IPS-20b (cell line): ENCODE results near the gene LIME1.
"Not testable (repeated sequence)": the region's sequence is repeated elsewhere in the genome, so short reads cannot be mapped to it uniquely, and the experiment has no call there.

Experiments
- H3K27ac ChIP-seq: one replicate; pipeline ENCODE4 v1.5.1; 2013; ENCODE audit warnings: low read length
- H3K27me3 ChIP-seq: 2 replicates; pipeline ENCODE4 v1.6.1; 2013; ENCODE audit warnings: mild to moderate bottlenecking, low read length, inconsistent platforms; ENCODE audit not compliant: insufficient read depth
- H3K36me3 ChIP-seq: 2 replicates; pipeline ENCODE4 v1.6.1; 2013; ENCODE audit warnings: low read depth, mild to moderate bottlenecking, inconsistent platforms, low read length, moderate library complexity; ENCODE audit not compliant: insufficient read depth
- H3K4me1 ChIP-seq: 2 replicates; pipeline ENCODE4 v1.6.1; 2013; ENCODE audit warnings: mild to moderate bottlenecking, control low read depth, inconsistent platforms, low read length, moderate library complexity; ENCODE audit not compliant: insufficient read depth
- H3K4me3 ChIP-seq: 2 replicates; pipeline ENCODE4 v1.5.1; 2013; ENCODE audit warnings: mild to moderate bottlenecking, low read length, inconsistent platforms
- H3K9ac ChIP-seq: 2 replicates; pipeline ENCODE4 v1.6.1; 2013; ENCODE audit warnings: low read depth, mild to moderate bottlenecking, inconsistent platforms, low read length, moderate library complexity
- H3K9me3 ChIP-seq: 2 replicates; pipeline ENCODE4 v1.6.1; 2013; ENCODE audit warnings: mild to moderate bottlenecking, low read depth, low read length, inconsistent platforms; ENCODE audit not compliant: insufficient read depth

The LIME1 gene

DNA sequence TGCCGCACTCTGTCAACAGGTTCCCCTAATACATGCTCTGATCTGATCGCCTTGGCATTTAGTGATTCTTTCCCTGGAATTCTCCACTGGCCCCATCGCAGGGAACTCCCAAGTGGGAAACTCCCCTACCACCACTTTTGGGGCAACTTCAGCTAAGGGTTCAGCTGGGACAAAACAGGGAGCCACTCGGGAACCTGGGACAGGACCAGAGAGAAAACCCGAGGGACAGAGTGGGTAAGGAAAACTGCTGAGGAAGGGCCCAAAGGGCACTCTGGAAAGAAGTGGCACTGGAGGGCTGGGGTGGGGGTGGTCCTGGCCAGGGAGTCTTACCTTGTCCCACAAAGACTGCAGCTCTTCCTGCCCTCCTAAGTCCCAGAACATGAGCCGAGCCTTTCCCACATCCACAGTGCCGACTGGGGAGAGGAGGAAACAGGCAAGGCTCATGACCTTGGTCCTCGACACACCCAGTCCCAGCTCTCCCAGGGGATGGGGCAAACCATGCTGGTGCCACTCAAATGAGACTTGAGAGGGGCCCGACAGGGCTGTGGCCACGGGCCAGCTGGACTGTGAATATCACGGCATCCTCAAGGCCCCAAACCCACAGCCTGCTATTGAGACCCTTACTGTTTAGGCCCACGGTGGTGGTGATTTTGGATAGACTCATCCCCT, 30.3 kb upstream of the LIME1 start:
- Histone ChIP-seq H3K9ac (no peak overlapping the region), H3K36me3 (peaks cover 44% of the 10 kb centered on the region), H3K4me1 (peaks cover 4% of the 10 kb centered on the region; the same call in 1 of the 2 replicates), H3K27ac (no peak overlapping the region), H3K27me3 (no peaks in the 10 kb centered on the region), H3K4me3 (peak overlapping the region; percentile 84), H3K9me3 (no peaks in the 10 kb centered on the region)

DNA sequence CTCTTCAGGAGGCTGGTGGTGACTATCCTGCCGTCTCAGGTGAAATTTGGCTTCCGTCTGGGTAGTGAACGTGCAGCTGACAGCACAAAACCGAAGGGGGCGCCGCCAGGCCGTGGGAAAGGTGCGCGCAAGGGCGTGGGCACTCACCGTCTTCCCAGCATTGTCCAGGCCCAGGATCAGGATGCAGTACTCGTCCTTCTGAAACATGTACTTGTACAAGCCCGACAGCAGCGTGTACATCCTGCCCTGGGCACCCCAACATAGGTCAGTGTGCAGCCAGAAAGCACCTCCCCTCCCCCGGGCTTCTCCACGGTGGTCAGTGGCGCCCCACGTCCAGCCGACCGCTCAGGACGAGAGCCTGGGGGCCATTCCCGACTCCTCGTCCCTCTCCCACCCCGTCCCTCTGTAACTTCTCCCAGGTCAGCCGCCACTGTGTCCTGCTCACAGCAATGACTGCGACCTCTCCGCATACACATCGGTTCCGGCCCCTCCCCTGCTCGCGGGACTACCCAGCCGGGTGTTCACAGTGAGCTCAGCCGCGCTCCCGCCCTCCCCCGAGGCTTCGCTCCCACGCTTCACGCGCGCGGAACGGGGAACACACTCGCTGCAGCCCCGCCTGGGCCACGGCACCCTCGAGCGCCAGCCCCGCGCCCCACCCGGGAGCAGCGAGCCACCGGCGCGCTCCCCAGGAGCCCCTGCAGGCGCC, 29.5 kb upstream of the LIME1 start:
- Histone ChIP-seq H3K36me3 (peaks cover 52% of the 10 kb centered on the region), H3K4me1 (peaks cover 4% of the 10 kb centered on the region; the same call in 1 of the 2 replicates), H3K9ac (peak overlapping the region; percentile 76; the same call in 1 of the 2 replicates), H3K4me3 (peak overlapping the region; percentile 84), H3K9me3 (no peaks in the 10 kb centered on the region), H3K27ac (no peak overlapping the region), H3K27me3 (no peaks in the 10 kb centered on the region)

DNA sequence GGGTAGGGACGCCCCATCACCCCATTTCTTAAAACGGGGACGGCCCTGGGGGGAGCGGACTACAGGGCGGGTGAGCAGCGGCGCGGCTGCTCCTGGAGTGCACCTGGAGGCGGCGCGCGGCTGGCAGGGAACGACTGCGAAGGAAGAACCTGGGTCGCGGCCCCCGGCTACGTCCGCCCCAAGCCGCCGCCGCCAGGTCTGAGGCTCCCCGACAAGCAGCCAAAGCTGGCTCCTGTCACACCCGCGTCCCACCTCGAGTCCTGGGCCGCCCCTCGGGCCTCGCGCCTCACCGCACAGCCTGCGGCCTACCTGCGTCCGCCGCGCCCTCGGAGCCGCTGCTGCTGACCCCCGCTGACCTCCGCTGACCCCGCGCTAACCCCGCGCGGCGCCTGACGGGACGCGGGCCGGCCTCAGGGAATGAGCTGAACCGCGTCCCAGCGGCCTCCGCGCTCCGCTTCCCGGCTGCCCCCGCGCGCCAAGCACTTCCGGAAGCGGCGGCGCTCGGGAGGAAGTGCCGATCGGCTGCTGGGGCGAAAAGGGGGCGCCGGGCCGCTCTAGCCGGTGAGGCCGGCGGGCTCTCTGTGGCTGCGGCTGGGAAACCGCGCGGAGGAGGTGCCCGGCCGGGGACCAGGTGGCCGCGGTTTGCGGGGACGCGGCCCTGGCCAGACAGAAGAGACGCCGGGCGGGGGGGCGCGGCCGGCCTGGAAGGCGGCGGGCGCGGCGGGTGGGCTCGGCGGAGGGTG, 28.7 kb upstream of the LIME1 start, which contains the start of the genes ARFRP1 and ZGPAT:
Gene ARFRP1, minus strand, starts transcription at position 419 of the 743 bp plus-strand sequence. CDS start 885 bp downstream, outside the sequence.
Gene ZGPAT, plus strand, starts transcription at position 482 of the 743 bp plus-strand sequence. CDS start 542 bp downstream, outside the sequence.
- peaks cover 59% of the 10 kb centered on the region for H3K36me3 ChIP-seq
- no peaks in the 10 kb centered on the region for H3K27me3 ChIP-seq
- H3K4me1 ChIP-seq: peaks cover 4% of the 10 kb centered on the region; the same call in 1 of the 2 replicates
- peak within 1 kb of the TSS; percentile 84 for H3K4me3 ChIP-seq
- H3K9ac ChIP-seq: peak within 1 kb of the TSS; percentile 76; the same call in 1 of the 2 replicates
- no peak within 1 kb of the TSS for H3K27ac ChIP-seq
- H3K9me3 ChIP-seq: no peaks in the 10 kb centered on the region

DNA sequence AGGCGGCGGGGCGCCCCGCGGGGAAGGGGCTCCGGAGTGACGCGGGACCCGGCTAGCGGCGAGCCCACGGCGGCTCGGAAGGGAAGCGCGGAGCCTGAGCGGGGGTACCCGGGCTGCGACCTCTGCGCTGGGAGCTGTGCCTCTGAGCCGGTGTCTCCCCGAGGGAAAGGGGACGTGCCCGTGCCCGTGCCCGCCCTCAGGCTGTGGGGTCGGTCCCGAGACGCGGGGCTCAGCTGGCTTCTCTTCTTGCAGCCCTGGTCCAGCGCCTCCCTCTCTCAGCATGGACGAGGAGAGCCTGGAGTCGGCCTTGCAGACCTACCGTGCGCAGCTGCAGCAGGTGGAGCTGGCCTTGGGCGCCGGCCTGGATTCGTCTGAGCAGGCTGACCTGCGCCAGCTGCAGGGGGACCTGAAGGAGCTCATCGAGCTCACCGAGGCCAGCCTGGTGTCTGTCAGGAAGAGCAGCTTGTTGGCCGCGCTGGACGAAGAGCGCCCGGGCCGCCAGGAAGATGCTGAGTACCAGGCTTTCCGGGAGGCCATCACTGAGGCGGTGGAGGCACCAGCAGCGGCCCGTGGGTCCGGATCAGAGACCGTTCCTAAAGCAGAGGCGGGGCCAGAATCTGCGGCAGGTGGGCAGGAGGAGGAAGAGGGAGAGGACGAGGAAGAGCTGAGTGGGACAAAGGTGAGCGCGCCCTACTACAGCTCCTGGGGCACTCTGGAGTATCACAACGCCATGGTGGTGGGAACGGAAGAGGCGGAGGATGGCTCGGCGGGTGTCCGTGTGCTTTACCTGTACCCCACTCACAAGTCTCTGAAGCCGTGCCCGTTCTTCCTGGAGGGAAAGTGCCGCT, 27.9 kb upstream of the LIME1 start:
- H3K4me1 ChIP-seq: peaks cover 4% of the 10 kb centered on the region; the same call in 1 of the 2 replicates

DNA sequence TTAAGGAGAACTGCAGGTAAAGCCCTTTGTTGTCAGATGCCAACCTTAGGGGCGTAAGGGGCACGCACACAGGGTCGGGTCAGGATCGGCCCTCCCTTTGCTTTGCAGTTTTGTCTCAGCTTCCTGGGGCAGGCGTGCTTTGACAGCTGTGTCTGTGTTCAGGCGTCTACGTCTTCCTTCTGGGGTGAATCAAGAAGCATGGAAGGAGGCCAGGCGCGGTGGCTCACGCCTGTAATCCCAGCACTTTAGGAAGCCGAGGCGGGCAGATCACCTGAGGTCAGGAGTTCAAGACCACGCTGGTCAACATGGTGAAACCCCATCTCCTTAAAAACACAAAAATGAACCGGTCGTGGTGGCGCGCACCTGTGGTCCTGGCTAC, 27.3 kb upstream of the LIME1 start:
- H3K4me3 ChIP-seq: peak overlapping the region; percentile 84; the same call in 1 of the 2 replicates
- H3K27me3 ChIP-seq: no peaks in the 10 kb centered on the region
- H3K9ac ChIP-seq: peak overlapping the region; percentile 70; the same call in 1 of the 2 replicates
- peaks cover 61% of the 10 kb centered on the region for H3K36me3 ChIP-seq
- H3K4me1 ChIP-seq: peaks cover 4% of the 10 kb centered on the region; the same call in 1 of the 2 replicates
- no peaks in the 10 kb centered on the region for H3K9me3 ChIP-seq
- no peak overlapping the region for H3K27ac ChIP-seq

More for the DNA sequence above, 27.9 kb upstream of the LIME1 start:
- no peaks in the 10 kb centered on the region for H3K9me3 ChIP-seq
- H3K27me3 ChIP-seq: no peaks in the 10 kb centered on the region
- H3K9ac ChIP-seq: peak overlapping the region; percentile 70; the same call in 1 of the 2 replicates
- peak overlapping the region; percentile 84 for H3K4me3 ChIP-seq
- H3K27ac ChIP-seq: no peak overlapping the region
- peaks cover 61% of the 10 kb centered on the region for H3K36me3 ChIP-seq

DNA sequence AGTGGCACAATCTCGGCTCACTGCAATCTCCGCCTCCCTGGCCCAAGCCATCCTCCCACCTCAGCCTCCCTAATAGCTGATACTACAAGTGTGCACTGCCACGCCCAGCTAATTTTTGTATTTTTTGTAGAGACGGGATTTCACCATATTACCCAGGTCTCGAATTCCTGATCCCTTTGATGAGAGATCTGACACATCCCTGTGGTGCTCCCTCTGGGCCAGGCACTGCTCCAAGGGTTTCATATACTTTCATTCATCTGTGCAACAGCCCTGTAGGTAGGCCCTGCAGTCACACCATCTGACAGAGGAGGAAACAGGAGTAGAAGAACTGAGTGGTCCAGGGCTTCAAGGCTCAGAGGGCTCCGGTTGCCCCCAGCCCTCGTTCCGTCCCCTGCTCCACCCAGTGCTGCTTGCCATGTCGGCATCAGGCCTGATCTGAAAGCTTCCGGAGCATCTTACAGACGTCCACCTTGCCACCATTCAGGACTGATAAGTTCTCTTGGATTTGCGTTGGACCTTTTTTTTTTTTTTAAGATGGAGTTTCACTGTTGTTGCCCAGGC, 25.3 kb upstream of the LIME1 start:
- Histone ChIP-seq H3K4me3 (no peak overlapping the region), H3K36me3 (peaks cover 49% of the 10 kb centered on the region), H3K4me1 (peaks cover 4% of the 10 kb centered on the region; the same call in 1 of the 2 replicates), H3K27me3 (no peaks in the 10 kb centered on the region), H3K9ac (no peak overlapping the region), H3K9me3 (no peaks in the 10 kb centered on the region), H3K27ac (no peak overlapping the region)

DNA sequence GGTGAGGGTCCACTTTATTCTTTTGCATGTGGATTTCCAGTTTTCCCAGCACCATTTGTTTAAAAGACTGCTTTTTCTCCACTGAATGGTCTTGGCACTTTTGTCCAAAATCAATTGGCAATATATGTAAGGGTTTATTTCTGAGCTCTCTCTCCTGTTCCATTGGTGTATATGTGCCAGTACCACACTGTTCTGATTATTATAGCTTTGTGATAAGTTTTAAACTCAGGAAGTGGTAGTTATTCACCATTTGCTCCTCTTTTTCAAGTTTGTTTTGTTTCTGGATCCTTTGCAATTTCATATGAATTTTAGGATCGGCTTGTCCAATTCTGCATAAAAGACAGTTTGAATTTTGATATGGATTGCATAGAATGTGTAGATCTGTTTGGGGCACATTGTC, 24.3 kb upstream of the LIME1 start:
- H3K27me3 ChIP-seq: no peaks in the 10 kb centered on the region
- H3K36me3 ChIP-seq: peaks cover 44% of the 10 kb centered on the region
- H3K9ac ChIP-seq: no peak overlapping the region
- H3K4me3 ChIP-seq: no peak overlapping the region
- no peaks in the 10 kb centered on the region for H3K4me1 ChIP-seq
- H3K9me3 ChIP-seq: no peaks in the 10 kb centered on the region
- no peak overlapping the region for H3K27ac ChIP-seq

DNA sequence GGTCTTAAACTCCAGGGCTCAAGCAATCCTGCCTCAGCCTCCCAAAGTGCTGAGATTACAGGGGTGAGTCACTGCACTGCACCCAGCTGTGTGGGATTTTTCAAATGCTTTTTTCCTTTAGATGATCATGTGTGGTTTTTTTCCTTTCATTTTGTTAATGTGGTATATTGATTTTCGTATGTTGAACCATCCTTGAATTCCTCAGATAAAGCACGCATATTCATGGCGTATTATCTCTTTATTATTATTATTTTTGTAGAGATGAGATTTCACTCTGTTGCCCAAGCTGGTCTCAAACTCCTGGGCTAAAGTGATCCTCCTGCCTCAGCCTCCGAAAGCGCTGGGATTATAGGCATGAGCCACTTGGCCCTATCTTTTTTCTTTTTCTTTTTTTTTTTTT, 21.6 kb upstream of the LIME1 start:
- Histone ChIP-seq H3K9me3 (no peaks in the 10 kb centered on the region), H3K9ac (no peak overlapping the region), H3K27me3 (no peaks in the 10 kb centered on the region), H3K27ac (no peak overlapping the region), H3K4me1 (no peaks in the 10 kb centered on the region), H3K4me3 (no peak overlapping the region), H3K36me3 (peaks cover 51% of the 10 kb centered on the region)

DNA sequence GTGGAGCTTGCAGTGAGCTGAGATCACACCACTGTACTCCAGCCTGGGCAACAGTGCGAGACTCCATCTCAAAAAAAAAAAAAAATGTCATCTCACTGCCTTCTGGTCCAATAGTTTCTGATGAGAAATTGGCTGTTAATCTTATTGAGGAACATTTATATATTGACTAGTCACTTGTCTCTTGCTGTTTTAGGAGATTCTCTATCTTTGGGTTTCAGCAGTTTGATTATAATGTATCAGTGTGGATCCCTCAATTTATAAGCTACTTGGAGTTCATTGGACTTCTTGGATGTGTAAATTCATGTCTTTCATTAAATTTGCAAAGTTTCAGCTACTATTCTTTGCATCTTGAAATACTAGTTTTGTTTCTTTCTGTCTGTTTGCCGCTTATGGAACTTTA, 17.5 kb upstream of the LIME1 start:
- Histone ChIP-seq H3K36me3 (peaks cover 37% of the 10 kb centered on the region), H3K27ac (no peak overlapping the region), H3K4me1 (no peaks in the 10 kb centered on the region), H3K27me3 (no peaks in the 10 kb centered on the region), H3K9me3 (no peaks in the 10 kb centered on the region), H3K4me3 (no peak overlapping the region), H3K9ac (no peak overlapping the region)

DNA sequence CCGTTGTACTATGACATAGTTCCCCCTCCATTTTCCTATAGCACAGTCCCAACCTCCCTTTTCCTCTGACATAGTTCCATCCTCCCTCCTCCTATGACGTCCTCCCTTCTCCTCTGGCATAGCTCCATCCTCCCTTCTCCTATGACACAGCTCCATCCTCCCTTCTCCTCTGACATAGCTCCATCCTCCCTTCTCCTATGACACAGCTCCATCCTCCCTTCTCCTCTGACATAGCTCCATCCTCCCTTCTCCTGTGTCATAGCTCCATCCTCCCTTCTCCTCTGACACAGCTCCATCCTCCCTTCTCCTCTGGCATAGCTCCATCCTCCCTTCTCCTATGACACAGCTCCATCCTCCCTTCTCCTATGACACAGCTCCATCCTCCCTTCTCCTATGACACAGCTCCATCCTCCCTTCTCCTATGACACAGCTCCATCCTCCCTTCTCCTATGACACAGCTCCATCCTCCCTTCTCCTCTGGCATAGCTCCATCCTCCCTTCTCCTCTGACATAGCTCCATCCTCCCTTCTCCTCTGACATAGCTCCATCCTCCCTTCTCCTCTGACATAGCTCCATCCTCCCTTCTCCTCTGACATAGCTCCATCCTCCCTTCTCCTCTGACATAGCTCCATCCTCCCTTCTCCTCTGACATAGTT, 13.4 kb upstream of the LIME1 start:
- H3K9me3 ChIP-seq, H3K9ac ChIP-seq, H3K4me3 ChIP-seq, H3K27ac ChIP-seq, H3K27me3 ChIP-seq, H3K4me1 ChIP-seq: not testable (repeated sequence)
- H3K36me3 ChIP-seq: peaks cover 22% of the 10 kb centered on the region
